Measurements from ENCODE around the gene NAIF1. TPM values are rescaled to one million over a fixed set of nuclear protein-coding genes. Genes with fewer than 3 reads are reported as not detected.
A peak's percentile ranks its signal among the peaks of the same experiment; 100 is the strongest.

The NAIF1 gene
- total and polyA plus RNA-seq, 10 of the 15 experiments (the other 5 are each of a cell fraction or from before 2014, with no cell fraction given), result 2.4 to 14.2 (median 7.1) TPM

- TF ChIP-seq ZNF687 (IDR thresholded peaks at IDR 0.05) (no peak), SREBF2 (IDR thresholded peaks at IDR 0.05; ENCODE audit: low read length) (no peak), BCLAF1 (IDR thresholded peaks at IDR 0.05) (no peak), TCF12 (IDR thresholded peaks at IDR 0.05; ENCODE audit: low read depth, low read length) (no peak), IKZF1 (conservative IDR thresholded peaks at IDR 0.05) (no peak), SUZ12 (IDR thresholded peaks at IDR 0.05; ENCODE audit: unreplicated experiment) (no peak), CBFB (IDR thresholded peaks at IDR 0.05; ENCODE audit: low read depth) (no peak), NKRF (conservative IDR thresholded peaks at IDR 0.05) (0 out of 2 replicates have a peak, but pooled peaks have one; percentile 34), HSF1 (IDR thresholded peaks at IDR 0.05; ENCODE audit: low read depth, low read length) (no peak), ZBTB40 (IDR thresholded peaks at IDR 0.05; ENCODE audit: borderline replicate concordance) (no peak; the same call in 1 of the 2 replicates), RFX5 (IDR thresholded peaks at IDR 0.05; ENCODE audit: low read depth, low read length) (peak; percentile 73)
Observed at GRCh38 chr9:128094166-128094949, 27.2 kb upstream of the NAIF1 start (continued).
